Urinary bladder (tissue), 4 donors: Measurements from ENCODE around the gene TNFAIP8. TPM values are rescaled to one million over a fixed set of nuclear protein-coding genes. Genes with fewer than 3 reads are reported as not detected.
"Not testable (repeated sequence)": the region's sequence is repeated elsewhere in the genome, so short reads cannot be mapped to it uniquely, and the experiment has no call there.

Experiments
- DNase-seq: peaks from one replicate; pipeline ENCODE4 v3.0.0-alpha.2; 2015; ENCODE audit errors: extremely low spot score
- H3K27ac ChIP-seq: one replicate; pipeline ENCODE4 v1.5.1; 2013; ENCODE audit warnings: low read depth, mild to moderate bottlenecking, moderate library complexity
- H3K36me3 ChIP-seq: one replicate; pipeline ENCODE4 v1.6.1; 2013; ENCODE audit warnings: mild to moderate bottlenecking, moderate library complexity; ENCODE audit not compliant: insufficient read depth
- H3K4me1 ChIP-seq: one replicate; pipeline ENCODE4 v1.6.1; 2013; ENCODE audit warnings: mild to moderate bottlenecking, moderate library complexity; ENCODE audit not compliant: insufficient read depth
- H3K4me3 ChIP-seq: one replicate; pipeline ENCODE4 v1.5.1; 2013; ENCODE audit warnings: low read depth, low read length
- WGBS: extraction: QIAGEN DNeasy Blood & Tissue Kit; methylation state at CpG from one replicate; pipeline ENCODE4 v1.1.7; 2013; 5-methylcytosine and 5-hydroxymethylcytosine counted together
- polyA plus RNA-seq: library from polyadenylated mRNA; stranded (reverse); fragments of 200-250 nt; gene quantifications from one replicate; pipeline ENCODE4 v1.2.3, GENCODE V29; 2013
- total RNA-seq: library from RNA; depleted of rRNA; stranded (reverse); fragments of >200 nt; gene quantifications from one replicate; pipeline ENCODE4 v1.2.3, GENCODE V29; 2014
- donor health status: healthy with polysubstance abuse.
- donor health status: healthy.

The TNFAIP8 gene
- total and polyA plus RNA-seq, 2 donors, result 21.6 to 49.9 TPM

- no peak for DNase-seq
- no peak overlapping the region for H3K27ac ChIP-seq
- no peaks in the 10 kb centered on the region for H3K36me3 ChIP-seq
- H3K4me3 ChIP-seq, result no peak overlapping the region
- 81% methylated on average over 4 of the region's 4 CpGs for WGBS
- H3K4me1 ChIP-seq, result no peaks in the 10 kb centered on the region
Measured at GRCh38 chr5:119410448-119411159, 54.8 kb downstream of the TNFAIP8 start.

GRCh38 chr5:119411361-119412278 lies 55.8 kb downstream of the TNFAIP8 start:
- 7% methylated on average over 15 of the region's 15 CpGs for WGBS
- H3K27ac ChIP-seq, result no peak overlapping the region
- H3K4me1 ChIP-seq, result no peaks in the 10 kb centered on the region
- H3K36me3 ChIP-seq, result no peaks in the 10 kb centered on the region
- peak overlapping the region; percentile 24 for H3K4me3 ChIP-seq
- DNase-seq, result peak; percentile 67

- Histone ChIP-seq H3K27ac (no peak overlapping the region), H3K4me1 (no peaks in the 10 kb centered on the region), H3K36me3 (no peaks in the 10 kb centered on the region), H3K4me3 (no peak overlapping the region)
- WGBS, result 40% methylated on average over 9 of the region's 9 CpGs
- no peak for DNase-seq
Measured at GRCh38 chr5:119412279-119413227, 56.7 kb downstream of the TNFAIP8 start.

- H3K27ac ChIP-seq, H3K36me3 ChIP-seq, DNase-seq, H3K4me1 ChIP-seq, H3K4me3 ChIP-seq: not testable (repeated sequence)
- WGBS, result 85% methylated on average over 13 of the region's 13 CpGs
Measured at GRCh38 chr5:119414124-119414734, 58.4 kb downstream of the TNFAIP8 start.

GRCh38 chr5:119417891-119418605 lies 62.2 kb downstream of the TNFAIP8 start:
- Histone ChIP-seq H3K36me3 (no peaks in the 10 kb centered on the region), H3K4me3 (no peak overlapping the region), H3K4me1 (peaks cover 2% of the 10 kb centered on the region), H3K27ac (no peak overlapping the region)
- 50% methylated on average over 5 of the region's 5 CpGs for WGBS
- no peak for DNase-seq

- H3K27ac ChIP-seq, result no peak overlapping the region
- H3K36me3 ChIP-seq, result no peaks in the 10 kb centered on the region
- 34% methylated on average over 2 of the region's 2 CpGs for WGBS
- H3K4me3 ChIP-seq, result no peak overlapping the region
- DNase-seq, result peak; percentile 17
- H3K4me1 ChIP-seq, result peaks cover 2% of the 10 kb centered on the region
Measured at GRCh38 chr5:119418606-119419100, 62.8 kb downstream of the TNFAIP8 start.

- 79% methylated on average over 3 of the region's 3 CpGs for WGBS
- no peak for DNase-seq
- Histone ChIP-seq H3K4me3 (no peak overlapping the region), H3K27ac (no peak overlapping the region), H3K36me3 (no peaks in the 10 kb centered on the region), H3K4me1 (peaks cover 2% of the 10 kb centered on the region)
Measured at GRCh38 chr5:119420169-119420568, 64.3 kb downstream of the TNFAIP8 start.

- no peak overlapping the region for H3K4me3 ChIP-seq
- 98% methylated on average over 3 of the region's 3 CpGs for WGBS
- no peak overlapping the region for H3K27ac ChIP-seq
- H3K36me3 ChIP-seq, result no peaks in the 10 kb centered on the region
- no peak for DNase-seq
- peaks cover 1% of the 10 kb centered on the region for H3K4me1 ChIP-seq
Measured at GRCh38 chr5:119426057-119426456, 70.2 kb downstream of the TNFAIP8 start.

- Histone ChIP-seq H3K36me3 (no peaks in the 10 kb centered on the region), H3K4me3 (no peak overlapping the region), H3K4me1 (no peaks in the 10 kb centered on the region), H3K27ac (no peak overlapping the region)
- WGBS, result 26% methylated on average over 2 of the region's 2 CpGs
- no peak for DNase-seq
Measured at GRCh38 chr5:119427060-119427459, 71.2 kb downstream of the TNFAIP8 start.

- not testable (repeated sequence) for H3K4me1 ChIP-seq, H3K4me3 ChIP-seq, H3K36me3 ChIP-seq, DNase-seq, H3K27ac ChIP-seq
- 48% methylated on average over 4 of the region's 4 CpGs for WGBS
Measured at GRCh38 chr5:119427596-119427995, 71.8 kb downstream of the TNFAIP8 start.

- not testable (repeated sequence) for H3K4me3 ChIP-seq, H3K36me3 ChIP-seq, H3K4me1 ChIP-seq, DNase-seq, H3K27ac ChIP-seq
- WGBS, result 94% methylated on average over 1 of the region's 1 CpG
Measured at GRCh38 chr5:119428166-119428565, 72.3 kb downstream of the TNFAIP8 start.

- H3K36me3 ChIP-seq, H3K4me3 ChIP-seq, DNase-seq, H3K4me1 ChIP-seq, H3K27ac ChIP-seq: not testable (repeated sequence)
- 79% methylated on average over 3 of the region's 3 CpGs for WGBS
Measured at GRCh38 chr5:119428574-119428973, 72.8 kb downstream of the TNFAIP8 start.
